Measurements from ENCODE around the gene FKBP9.
"Not testable (repeated sequence)": the region's sequence is repeated elsewhere in the genome, so short reads cannot be mapped to it uniquely, and the experiment has no call there.

The FKBP9 gene, protein sequence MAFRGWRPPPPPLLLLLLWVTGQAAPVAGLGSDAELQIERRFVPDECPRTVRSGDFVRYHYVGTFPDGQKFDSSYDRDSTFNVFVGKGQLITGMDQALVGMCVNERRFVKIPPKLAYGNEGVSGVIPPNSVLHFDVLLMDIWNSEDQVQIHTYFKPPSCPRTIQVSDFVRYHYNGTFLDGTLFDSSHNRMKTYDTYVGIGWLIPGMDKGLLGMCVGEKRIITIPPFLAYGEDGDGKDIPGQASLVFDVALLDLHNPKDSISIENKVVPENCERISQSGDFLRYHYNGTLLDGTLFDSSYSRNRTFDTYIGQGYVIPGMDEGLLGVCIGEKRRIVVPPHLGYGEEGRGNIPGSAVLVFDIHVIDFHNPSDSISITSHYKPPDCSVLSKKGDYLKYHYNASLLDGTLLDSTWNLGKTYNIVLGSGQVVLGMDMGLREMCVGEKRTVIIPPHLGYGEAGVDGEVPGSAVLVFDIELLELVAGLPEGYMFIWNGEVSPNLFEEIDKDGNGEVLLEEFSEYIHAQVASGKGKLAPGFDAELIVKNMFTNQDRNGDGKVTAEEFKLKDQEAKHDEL

GRCh38 chr7:32957326-32958045 is at the start of gene FKBP9:
TSS of gene FKBP9 (plus strand) at chr7:32957440. CDS start at chr7:32957574, 134 bp downstream.
- no peak for DNase-seq

- DNase-seq = no peak
Measured at GRCh38 chr7:32910195-32910594, 47.0 kb upstream of the FKBP9 start.

GRCh38 chr7:32914184-32914583 is 43.1 kb upstream of the FKBP9 start:
- no peak for DNase-seq

DNA sequence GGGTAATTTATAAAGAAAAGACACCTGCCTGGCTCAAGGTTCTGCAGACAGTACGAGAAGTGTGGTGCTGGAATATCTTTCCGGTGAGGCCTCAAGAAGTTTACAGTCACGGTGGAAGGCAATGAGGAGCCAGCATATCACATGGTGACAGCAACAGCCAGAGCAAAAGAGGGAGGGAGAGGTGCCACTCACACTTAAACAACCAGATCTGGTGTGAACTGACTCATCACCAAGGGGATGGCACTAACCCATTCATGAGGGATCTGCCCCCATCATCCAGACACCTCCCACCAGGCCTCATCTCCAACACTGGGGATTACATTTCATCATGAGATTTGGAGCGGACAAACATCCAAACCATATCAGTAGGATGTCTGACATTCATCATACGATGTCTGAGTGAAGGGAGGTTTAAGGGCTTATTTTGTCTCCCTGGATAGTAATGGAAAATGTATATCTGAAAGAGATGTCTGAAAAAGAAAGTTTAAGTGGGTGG is 42.2 kb upstream of the FKBP9 start:
- no peak for DNase-seq

DNA sequence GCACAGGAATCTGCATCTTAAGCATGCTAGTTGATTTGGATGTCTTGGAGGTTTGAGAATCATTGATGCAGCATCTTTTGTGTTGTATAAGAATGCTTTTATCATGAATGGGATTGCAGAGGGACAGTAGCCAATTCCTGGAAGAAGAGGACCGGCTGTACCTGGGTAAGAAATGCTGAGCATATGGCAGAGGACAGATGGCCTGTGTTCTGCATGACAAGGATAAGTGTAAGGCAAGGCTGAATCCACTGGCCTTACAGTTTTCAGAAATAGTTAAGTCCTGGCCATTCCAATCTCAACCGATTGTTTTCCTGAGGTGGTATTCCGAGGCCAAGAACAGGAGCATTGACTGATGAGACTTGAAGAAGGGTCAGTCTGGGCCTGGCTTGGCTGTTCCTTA is 41.2 kb upstream of the FKBP9 start:
- no peak for DNase-seq

- DNase-seq = not testable (repeated sequence)
Measured at GRCh38 chr7:32916994-32917393, 40.2 kb upstream of the FKBP9 start.

GRCh38 chr7:32921896-32922295 is 35.3 kb upstream of the FKBP9 start:
- DNase-seq = no peak

- no peak for DNase-seq
Measured at GRCh38 chr7:32928785-32929298, 28.4 kb upstream of the FKBP9 start.

- no peak for DNase-seq
Measured at GRCh38 chr7:32929430-32930143, 27.7 kb upstream of the FKBP9 start.

GRCh38 chr7:32930378-32930777 is 26.9 kb upstream of the FKBP9 start:
- no peak for DNase-seq

DNA sequence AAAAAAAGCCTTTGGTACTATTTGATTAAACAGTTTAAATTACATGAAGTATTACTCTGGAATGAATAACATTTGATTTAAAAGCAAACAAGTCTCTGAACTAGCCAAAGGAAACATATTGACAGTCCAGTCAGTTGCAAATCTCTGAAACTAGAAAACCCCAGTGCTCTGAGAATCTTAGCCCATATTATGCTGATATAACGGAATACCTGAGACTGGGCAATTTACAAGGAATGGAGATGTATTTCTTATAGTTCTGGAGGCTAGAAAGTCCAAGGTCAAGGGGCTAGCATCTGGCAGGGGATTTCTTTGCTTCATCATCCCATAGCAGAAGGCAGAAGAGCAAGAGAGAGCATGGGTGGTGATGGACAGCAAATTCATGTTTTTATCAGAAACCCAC is 21.7 kb upstream of the FKBP9 start:
- DNase-seq = no peak

DNA sequence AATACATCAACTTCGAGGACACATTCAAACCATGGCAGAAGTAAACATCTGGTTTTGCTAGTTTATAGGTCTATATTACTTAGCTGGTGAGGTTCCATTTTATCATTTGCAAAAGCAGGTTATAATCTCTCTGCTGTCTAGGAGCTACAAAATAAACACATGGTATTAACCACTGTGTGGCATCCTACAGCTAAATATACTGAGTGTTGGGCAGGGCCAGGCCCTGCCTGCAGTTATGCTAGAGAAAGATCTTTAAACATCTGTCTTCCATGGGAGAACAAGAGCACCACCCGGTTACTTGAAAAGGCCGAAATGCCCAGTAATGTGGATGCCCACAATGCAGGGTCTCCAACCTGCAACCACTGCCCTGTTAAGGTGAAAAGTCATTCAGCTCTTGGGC is 20.6 kb upstream of the FKBP9 start:
- no peak for DNase-seq

- no peak for DNase-seq
Measured at GRCh38 chr7:32937344-32938174, 19.7 kb upstream of the FKBP9 start.

GRCh38 chr7:32941181-32941580 is 16.1 kb upstream of the FKBP9 start:
- no peak for DNase-seq

- DNase-seq = no peak
Measured at GRCh38 chr7:32941681-32942414, 15.4 kb upstream of the FKBP9 start.

DNA sequence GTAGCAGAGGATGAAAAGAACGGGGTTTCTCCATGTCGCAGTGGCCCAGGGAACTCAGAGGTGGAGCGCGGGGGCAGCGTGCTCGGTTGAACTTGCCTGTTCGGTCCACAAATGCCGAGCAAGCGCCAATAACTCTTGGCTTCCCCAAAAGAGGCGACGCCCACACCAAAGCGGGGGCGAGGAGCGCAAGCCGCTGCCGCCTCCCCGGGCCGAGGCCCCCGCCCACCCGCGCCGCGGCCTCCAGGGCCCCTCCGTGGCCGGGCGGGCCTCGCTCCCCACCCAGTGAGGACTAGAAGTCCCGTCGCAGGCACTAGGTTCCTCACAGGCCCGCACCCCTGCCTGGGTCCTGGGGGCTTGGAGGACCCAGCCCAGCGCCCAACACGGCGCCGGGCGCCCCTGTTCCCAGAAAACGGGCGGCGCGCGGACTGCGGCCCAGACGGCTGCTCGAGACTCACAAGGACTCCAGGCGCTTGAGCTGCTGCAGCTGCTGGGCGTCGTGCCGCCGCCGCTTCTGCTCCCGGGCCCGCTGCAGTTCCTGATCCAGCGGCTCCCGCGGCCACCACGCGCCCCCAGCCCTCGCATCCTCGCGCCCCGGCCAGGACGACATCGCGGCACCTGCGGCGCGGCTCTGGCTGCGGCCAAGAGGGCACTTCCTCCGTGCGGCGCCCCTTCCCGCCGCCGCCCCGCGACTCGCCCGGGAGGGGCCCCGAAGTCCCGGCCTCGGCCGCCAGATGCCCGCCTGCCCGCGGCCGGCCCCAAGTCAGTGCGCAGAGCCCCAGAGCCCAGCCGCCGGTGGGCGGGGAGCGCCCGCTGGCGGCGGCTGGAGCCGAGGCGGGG is 14.6 kb upstream of the FKBP9 start:
- peak; percentile 67 to 70 for DNase-seq

- no peak for DNase-seq
Measured at GRCh38 chr7:32943252-32944030, 13.8 kb upstream of the FKBP9 start.

GRCh38 chr7:32947420-32947983 is 9.7 kb upstream of the FKBP9 start:
- DNase-seq = no peak

GRCh38 chr7:32948202-32948601 is 9.0 kb upstream of the FKBP9 start:
- DNase-seq = no peak

Measured in CD4-positive, alpha-beta T cell treated with Interleukin-4 for 1 hour (primary cell).